Hematopoietic multipotent progenitor cell treated with erythropoietin and hydrocortisone succinate and interleukin-3 and kit ligand, for 4 days (in vitro differentiated cells): ENCODE measurements around the gene FBXO36.

Source experiments
- DNase-seq: peaks from one replicate; pipeline ENCODE4 v3.0.0-alpha.2; 2015

The FBXO36 gene

DNA sequence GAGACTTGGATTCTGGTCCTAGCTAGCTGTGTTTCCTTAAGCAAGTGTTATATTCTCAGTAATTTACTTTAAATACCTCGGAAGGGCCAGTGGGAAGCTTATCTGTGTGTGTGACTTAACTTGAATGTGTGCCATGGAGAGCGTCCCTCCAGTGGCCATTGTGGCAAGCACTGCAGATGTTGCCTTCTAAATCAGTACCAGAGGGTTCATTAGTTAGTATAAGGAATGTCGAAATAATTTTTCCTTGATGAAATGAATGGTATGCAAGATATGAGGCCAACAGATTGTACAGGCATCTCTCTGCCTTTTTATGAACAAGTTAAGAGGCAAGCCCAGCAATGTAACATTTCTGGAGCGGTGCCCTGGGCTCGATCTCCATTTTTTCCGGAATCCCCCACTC, 52.0 kb downstream of the FBXO36 start:
- peak; percentile 23 for DNase-seq

DNA sequence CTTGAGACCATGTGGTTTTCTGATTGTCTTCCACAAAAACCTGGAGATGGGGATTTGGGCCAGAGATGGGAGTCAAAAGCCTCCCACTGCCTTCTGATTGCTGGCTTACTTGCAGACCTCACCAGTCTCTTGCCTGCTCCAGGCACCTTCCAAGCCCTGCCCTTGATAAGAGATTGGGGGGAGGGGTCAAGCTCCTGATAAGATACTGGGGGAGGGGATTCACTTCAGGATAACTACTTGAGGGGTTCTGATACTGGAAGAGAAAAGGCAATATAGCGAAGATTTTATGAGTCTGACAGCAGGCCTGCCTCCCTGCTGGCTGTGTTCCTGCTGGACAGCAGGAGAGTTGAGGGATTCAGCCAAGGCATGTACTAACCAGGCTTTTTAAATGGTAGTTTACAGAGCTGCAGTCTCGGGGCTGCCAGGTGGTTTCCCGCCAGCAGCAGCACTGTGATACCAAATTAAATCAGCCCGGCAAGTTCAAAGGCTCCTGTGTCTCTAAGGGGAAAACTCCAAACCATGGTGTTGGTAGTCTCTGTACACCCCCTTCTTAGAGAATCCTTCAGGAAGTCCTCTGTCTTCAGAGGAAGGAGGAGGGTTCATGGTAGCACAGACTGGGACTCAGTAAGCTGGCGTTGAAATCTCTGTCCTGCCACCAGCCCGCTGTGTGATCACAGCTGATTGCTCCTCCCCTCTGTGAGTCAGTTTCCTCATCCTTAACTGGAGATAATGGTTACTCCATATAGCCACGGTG, 58.3 kb downstream of the FBXO36 start:
- peak; percentile 50 for DNase-seq

DNA sequence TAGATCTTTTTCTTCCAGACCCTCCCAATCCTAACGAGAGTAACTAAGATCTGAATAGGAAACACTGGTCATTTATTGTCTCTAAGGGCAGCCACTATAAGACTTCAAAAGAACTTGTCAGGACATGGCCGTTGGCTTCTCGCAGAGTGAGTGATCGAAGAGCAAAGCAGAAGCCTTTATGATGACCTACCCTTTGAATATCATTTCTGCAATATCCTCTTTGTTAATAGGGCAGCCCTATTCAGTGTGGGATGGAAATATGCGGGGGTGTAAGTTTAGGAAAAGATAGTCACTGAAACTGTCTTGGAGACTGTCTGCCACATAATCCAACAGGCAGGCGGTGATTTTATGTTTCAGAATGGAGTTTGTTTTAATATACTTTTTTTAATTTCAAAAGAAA, 70.9 kb downstream of the FBXO36 start:
- no peak for DNase-seq

DNA sequence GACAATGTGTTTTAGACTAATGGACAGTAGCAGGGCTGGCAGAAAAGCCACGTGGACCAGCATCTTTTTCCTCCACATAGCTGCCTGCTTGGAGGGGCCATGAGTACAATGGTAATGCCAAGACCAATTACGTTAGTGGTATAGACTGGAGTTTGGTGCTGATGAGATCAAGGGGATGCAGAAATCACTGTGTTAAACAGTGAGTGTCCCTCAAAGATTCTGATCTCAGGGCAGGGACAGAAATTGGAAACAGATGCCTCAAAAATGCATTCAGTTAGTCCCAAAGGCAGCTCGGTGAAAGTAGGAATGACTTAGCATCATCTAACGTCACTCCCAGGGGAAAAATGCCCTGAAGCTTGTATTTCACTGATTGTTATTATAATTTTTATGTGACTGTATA, 74.0 kb downstream of the FBXO36 start:
- no peak for DNase-seq

DNA sequence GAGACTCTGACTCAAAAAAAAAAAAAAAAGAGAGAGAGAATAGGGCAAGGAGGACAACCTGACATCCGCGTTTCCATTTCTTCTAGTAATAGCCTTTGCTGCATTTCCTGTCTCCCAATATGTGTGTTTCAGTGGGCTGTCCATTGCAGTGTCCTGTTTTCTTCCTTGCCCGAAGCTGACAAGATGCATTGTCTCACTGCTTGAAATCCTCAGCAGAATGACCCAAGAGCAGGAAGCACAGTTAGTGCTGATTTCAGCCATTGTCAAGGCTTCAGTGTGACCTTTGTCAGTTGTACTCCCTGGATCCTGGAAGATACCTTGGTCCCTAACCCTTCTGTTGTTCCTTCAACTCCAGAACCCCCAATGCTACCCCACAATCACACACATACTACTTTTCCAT, 75.3 kb downstream of the FBXO36 start:
- no peak for DNase-seq

DNA sequence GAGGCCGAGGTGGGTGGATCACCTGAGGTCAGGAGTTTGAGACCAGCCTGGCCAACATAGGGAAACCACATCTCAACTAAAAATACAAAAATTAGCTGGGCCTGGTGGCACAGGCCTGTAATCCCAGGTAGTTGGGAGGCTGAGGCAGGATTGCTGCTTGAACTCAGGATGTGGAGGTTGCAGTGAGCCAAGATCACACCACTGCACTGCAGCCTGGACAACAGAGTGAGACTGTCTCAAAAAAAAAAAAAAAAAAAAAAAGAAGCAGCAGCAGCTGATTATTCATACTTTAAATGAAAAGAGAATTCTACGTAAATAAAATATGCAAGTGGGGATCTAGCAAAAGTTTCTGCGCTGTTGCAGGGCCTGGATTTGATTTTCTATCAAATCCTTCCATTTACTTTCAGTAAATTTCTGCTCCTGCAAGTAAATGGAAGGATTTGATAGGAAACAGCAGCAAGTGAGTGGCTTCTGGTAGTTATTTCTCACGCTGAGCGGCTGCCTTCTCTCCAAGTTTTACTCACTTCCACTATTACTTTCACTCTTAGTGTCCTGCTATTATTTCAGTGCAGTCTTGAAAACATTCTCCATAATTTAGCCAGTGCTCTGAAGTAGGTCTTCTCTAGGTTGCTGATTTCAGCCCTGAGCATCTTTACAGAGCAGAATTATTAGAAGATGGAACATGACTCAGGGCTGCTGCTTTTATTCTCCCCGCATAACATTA, 78.0 kb downstream of the FBXO36 start:
- DNase-seq, result no peak

DNA sequence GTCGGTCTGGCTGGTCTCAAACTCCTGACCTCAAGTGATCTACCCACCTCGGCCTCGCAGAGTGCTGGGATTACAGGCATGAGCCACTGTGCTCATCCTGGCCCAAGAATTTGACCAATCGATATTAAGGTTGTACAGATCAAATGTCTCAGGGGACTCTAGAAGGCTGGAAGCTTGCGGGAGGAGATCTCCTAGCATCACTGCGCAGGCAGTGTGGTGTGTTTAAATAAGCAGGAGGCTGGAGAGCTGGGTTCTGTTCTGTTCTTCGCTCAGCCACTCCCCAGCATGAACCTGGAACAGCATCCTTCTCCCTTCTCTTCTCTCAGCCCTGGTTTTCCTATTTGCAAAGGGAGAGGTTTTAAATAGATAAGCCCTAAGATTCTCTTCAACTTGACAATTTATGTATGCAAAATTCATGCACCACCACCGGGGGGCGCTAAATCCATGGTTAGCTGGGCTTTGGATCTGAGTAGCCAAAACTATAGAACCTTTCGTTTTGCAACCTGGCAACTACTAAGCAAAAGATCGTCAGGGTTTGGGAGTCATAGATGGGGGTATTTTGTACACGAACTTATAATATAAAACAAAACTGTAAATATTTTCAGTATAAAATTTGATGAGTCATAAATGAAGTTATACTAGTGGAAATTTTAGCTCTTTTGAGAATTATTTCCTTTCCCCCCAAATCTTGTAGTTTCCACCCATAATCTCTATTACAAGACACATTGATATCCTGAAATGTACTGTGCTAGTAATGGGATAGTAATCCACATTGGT, 85.8 kb downstream of the FBXO36 start:
- DNase-seq, result peak; percentile 90

DNA sequence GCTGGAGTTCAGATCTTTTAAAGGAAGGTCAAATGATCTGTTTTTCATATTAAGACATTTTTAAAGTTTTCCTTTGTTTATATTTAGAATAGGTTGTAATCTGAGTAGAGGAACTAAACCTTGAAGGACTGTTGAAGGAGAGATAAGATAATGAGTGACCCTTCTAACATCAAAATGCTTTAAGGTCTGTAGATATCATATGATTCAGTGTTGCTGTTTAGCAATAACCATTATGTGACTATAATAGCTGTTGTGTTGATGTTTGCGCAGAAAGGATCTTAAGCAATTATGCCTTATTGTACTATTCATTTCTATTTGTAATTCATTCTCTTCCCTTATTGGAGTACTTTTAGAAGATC, 86.4 kb downstream of the FBXO36 start:
- DNase-seq, result peak; percentile 29

DNA sequence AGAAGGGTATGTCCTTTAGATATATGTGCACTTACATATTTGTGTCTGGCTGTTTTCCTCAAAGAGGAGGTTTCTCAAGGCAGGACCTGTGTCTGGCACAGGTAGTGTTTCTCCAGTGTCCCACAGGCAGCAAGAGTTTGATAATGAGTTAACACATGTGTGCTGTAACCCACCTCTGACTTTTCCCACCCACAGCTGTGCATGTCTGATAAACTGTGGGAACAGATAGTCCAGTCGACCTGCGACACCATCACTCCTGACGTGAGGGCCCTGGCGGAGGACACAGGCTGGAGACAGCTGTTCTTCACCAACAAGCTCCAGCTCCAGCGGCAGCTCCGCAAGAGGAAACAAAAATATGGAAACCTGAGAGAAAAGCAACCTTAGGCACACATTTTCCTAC, 88.2 kb downstream of the FBXO36 start:
- DNase-seq, result peak; percentile 17

DNA sequence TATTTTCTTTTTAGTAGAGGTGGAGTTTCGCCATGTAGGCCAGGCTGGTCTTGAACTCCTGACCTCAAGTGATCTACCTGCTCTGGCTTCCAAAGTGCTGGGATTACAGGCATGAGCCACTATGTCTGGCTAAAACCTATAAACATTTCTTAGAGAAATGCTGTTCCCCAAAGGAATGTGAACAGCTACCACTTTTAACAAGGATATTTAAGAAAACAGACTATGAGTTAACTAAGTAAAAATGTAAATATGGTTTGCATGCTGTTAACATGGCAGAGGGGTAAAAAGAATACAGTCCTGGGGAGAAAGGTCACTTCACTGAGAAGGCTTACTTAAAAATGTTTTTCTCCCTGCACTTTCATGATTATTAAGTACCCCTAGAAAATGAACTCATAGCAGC, 89.3 kb downstream of the FBXO36 start:
- DNase-seq, result no peak

DNA sequence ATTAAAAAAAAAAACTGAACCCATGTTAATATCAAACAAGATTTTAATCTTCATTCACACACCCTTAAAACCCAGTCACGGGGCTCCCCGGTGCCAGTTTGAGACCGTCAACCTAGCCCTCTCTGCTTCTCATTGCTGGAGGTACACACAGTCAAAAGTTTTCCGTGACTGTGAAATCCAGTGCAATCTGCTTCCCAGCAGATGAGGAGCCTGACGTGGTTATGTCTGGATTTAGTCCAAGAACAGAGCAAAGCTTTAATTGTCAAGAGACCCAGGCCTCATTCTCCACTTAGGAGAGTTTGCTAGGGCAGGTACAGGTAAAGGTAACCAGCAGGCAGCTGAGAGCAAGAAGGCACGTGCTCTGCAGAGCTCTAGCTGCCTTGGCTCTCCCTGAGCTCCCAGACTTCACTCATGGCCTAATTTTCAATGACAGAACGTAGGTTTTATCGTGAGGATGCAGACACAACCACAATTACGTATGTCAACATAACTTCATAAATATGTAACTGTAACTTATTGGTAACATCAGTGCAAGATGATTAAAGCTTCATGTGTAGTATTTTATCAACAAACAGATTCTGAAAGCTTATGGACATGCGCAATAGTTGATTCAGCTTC, 90.1 kb downstream of the FBXO36 start:
- peak; percentile 16 for DNase-seq

DNA sequence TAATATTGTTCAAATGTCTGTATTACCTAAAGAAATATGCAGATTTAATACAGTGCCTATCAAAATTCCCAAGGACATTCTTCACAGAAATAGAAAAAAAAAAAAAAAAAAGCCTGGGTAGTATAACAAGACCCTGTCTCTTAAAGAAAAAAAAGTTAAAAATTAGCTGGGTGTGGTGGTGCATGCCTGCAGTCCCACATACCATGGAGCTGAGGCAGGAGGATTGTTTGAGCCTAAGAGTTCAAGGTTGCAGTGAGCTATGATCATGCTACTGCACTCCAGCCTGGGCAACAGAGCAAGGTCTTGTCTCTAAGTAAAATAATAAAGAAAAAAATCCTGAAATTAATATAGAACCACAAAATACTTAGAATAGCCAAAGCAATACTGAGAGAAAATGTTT, 94.5 kb downstream of the FBXO36 start:
- DNase-seq, result no peak

DNA sequence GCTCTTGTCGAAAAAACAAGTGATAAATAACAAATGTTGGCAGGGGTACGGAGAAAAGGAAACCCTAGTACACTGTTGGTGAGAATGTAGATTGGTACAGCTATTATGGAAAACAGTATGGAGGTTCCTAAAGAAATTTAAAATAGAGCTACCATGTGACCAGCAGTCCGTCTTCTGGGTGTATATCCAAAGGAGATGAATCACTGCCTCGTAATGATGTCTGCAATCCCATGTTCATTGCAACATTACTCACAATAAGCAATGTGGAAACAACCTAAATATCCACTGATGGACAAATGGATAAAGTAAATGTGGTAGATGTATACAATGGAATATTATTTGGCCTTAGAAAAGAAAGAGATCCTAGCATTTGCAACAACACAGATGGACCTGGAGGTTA, 95.8 kb downstream of the FBXO36 start:
- DNase-seq, result no peak

DNA sequence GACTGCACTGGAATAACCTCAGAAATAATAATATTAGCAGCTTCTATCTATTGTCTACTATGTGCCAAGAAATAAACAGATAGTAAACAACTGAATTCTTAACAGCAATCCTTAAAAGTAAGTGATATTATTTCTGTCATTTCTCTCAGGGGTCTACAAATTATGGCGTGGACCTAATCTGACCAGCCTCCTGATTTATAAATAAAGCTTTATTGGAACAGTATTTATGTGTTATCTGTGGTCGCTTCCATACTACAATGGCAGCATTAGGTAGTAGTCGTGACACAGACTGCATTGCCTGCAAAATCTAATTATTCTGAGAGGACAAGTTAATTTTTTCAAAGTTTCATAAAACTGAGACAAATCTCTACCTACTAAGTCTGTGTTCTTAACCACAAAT, 97.4 kb downstream of the FBXO36 start:
- no peak for DNase-seq

DNA sequence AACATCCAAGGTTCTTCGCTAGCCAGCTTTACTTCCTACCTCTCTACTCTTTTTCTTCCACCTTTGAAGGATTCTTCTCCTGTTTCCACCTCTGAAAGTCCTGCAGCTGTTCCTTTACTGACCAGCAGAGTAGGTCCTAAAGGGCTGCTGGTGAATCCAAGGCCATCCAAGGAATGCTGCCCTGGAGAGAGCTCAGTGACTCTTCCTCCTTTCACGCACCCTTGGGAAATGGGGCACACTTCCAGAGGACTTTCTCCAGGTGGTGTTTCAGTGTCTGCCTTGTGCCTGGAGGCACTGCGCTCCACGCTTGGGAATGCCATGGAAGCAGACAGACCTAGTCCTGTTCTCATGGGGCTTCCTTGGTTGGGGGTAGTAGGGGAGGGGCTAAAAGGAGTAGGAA, 101.0 kb downstream of the FBXO36 start:
- no peak for DNase-seq

DNA sequence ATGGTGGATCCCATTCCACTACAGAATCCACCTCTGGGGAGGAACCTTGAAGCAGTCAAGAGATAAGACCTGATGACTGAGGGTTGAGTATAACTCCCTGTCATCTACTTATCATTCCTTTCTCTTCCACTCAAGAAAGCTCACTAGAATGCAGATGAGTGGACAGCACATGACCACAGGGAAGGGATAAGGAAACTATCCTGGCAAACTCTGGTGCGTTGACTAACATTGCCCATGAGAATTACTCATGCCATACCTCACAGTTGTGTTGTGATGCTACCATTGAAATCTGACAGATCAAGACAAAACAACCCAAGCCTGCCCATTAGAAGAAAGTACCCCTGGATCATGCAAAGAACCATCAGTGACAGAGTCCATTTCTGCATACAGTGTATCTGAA, 119.9 kb downstream of the FBXO36 start:
- no peak for DNase-seq

DNA sequence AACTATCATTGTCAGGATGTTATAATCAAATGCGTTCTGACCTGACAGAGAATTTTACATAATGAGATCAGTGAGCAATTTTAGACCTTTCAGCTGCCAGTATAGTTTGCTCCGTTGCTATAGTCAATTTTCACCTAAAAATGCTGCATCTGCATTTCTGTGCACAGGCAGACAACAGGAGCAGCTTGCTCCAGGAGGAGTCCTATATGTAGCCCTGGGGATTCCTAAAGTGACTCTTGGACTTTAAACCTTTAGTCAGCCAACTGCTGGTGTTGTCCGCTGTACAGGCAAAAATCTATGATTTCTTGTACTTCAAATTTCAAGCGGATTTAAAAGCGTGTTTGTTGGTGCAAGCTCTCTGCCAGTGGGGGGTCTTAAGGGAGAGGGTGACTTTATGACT, 120.7 kb downstream of the FBXO36 start:
- no peak for DNase-seq

DNA sequence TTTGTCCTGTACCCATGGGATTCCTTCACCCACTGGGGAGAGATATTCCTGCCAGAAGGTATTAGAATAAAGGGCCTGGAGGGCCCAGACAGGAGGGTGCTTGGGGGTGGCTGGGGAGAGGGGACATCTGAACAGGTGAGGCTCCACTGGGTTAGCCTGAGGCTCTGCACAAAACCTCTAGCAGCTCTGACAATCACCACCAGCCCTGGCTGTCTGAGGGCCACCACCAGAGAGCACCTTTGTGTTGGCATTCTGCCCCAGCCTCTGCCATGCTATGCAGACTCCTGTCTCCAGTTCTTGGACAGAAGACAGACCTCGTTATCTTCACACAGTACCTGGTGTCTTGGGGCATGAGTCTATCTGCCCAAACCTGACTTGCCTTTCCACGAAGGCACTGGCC, 121.2 kb downstream of the FBXO36 start:
- DNase-seq, result no peak

DNA sequence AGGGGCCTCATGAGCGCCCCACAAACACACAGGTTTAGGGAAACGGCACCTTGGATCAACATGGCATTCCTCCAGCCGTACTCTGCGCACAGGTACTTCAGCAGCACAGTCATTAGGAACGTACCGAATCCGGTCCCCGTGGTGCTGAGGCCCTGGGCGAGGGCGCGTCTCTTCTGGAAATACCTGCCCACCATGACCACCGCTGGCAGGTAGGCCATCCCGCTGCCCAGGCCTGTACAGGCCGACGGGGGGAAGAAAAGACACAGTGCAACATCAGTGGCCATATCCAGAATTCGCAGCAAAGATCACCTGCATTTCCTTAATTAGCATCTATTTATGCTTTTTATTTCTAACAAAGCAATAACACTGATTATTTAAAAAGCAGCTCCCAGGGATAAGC, 124.2 kb downstream of the FBXO36 start:
- DNase-seq, result no peak

DNA sequence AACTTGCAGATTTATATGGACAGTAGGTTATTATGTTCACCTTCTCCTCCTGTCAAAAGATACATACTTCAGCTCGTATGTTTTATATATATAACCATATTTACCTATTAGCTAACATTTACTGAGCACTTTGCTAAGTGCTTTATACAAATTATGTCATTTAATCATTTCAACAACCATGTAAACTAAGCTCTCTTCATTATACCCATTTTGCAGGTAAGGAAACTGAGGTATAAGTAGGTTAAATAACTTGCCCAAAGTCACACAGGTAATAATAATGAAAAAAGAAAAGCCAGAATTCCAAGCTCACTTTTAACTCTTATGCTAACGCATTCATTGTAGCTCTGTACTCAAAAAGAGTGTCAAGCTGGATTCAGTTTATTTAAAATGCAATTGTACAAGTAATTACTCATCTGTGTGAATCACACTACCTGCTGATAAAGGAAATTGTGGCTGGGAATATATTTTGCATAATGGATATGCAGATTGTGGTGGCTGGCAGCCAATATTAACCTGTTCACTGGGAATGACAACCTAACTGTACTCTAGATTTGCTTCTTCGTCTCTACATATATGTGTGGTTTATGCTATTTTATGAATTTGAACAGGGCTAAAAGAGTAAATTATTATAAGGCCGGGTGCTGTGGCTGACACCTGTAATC, 125.8 kb downstream of the FBXO36 start:
- DNase-seq, result no peak

DNA sequence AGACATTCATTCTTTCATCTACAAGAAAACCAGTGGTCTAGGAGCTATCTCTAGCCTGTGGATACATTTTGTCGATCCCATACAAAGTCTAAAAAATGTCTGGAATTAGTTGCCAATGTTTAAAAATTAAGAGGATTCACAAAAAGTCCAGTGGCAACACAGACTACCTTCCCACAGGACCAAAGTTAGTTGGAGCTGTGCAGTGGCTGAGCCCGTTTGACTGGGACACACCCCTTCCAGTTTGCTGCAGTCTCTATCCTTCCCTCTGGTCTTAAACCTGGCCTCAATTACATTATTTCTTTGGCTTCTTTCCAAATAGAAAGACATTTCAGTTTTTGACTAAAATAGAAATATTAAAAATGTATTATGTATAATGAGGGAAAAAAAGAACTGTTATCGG, 127.8 kb downstream of the FBXO36 start:
- no peak for DNase-seq

DNA sequence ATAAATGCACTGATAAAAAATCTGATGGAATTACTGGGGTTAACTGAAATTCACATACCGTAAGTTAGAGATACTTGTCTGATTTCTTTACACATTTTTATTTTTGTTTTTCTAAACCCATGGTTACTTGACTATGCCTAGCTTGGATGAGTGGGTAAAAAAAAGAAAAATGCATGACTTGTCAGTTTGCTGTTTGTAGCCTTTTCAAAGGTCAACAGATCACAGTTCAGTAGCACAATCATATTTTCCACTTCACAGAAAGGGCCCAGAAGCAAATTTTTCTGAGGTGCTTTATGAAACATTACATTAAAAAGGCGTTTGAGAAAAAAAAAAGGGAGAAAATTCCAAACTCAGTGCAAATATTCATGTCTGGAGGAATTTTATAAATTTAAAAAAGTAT, 130.0 kb downstream of the FBXO36 start:
- DNase-seq, result no peak
